IPS-18c (cell line): ENCODE results near the gene RNF4.
A peak's percentile ranks its signal among the peaks of the same experiment; 100 is the strongest.

Experiments
- H3K4me3 ChIP-seq: 2 replicates; pipeline ENCODE4 v1.7.0; 2013; ENCODE audit warnings: low read depth, mild to moderate bottlenecking, low read length, moderate library complexity; ENCODE audit not compliant: insufficient read depth
- H3K9me3 ChIP-seq: one replicate; pipeline ENCODE4 v1.6.1; 2013; ENCODE audit warnings: mild to moderate bottlenecking, low read length, moderate library complexity; ENCODE audit not compliant: control insufficient read depth, insufficient read depth

Gene RNF4

DNA sequence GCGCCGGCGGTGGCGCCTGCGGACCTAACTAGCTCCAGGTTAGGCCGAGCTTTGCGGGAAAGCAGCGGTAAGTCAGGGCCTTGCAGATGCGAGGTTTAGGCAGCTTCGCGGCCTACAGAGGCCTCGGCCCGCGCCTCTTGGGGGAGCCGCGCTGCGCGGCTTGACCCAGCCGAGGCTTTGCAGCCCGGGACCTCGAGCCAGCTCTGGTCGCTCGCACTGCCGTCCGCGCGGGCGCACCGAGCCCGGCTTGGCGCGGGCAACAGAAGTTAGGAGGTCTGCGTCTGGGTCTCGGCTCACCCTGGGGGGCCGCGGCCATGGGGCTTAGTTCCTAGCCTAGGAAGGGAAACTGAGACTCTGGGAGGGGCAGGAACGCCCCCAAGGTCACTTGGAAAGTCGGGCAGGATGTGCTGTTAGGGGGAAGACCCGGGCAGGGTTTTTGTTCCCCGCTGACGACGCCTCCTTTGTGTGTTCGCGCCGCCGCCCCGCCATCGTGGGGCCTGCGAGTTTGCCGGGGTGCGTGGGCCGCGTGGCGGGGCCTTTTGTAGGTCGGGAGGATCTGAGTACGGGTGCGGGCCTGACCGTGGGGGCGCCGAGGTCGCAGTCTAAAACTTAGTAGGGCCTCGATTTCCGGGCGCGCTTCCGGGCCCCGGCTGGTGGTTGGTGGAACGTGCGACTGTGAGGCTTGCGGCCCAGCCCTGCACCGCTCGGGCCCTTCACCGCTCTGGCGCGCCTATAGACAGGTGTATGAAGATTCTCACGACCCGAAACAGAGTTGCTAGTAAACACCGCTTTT is 482 bp downstream of the RNF4 start:
- peaks cover 2% of the 10 kb centered on the region for H3K9me3 ChIP-seq
- peak overlapping the region; percentile 98 for H3K4me3 ChIP-seq

GRCh38 chr4:2470791-2471190 is 1.9 kb downstream of the RNF4 start:
- H3K9me3 ChIP-seq: no peaks in the 10 kb centered on the region
- H3K4me3 ChIP-seq: peak overlapping the region; percentile 98

DNA sequence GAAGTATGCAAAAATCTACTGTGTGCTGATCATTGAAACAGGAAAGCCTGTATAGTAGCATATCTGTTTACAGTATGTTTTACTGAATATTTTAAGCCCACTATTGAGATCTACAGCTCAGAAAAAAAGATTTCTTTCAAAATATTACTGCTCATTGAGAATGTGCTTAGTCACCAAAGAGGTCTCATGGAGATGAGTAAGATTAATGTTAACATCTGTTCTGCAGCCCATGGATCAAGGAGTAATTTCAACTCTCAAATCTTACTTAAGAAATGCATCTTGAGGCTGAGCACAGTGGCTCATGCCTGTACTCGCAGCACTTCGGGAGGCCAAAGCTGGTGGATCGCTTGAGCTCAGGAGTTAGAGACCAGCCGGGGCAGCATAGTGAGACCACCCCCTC is 3.3 kb downstream of the RNF4 start:
- no peak overlapping the region for H3K4me3 ChIP-seq
- no peaks in the 10 kb centered on the region for H3K9me3 ChIP-seq

DNA sequence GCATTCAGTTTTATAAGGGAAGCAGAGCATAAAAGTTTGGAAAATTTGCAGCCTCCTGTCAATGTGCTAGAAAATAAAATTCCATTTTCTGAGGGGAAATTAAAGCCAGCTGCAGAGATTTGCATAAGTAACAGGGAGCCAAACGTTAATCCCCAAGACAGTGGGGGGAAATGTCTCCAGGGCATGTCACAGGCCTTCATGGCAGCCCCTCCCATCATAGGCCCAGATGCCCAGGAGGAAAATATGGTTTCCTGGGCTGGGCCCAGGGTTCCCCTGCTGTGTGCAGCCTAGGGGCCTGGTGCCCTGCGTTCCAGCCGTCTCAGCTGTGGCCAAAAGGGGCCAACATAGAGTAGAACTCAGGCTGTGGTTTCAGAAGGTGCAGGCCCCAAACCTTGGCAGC is 9.3 kb downstream of the RNF4 start:
- Histone ChIP-seq H3K4me3 (no peak overlapping the region), H3K9me3 (no peaks in the 10 kb centered on the region)

DNA sequence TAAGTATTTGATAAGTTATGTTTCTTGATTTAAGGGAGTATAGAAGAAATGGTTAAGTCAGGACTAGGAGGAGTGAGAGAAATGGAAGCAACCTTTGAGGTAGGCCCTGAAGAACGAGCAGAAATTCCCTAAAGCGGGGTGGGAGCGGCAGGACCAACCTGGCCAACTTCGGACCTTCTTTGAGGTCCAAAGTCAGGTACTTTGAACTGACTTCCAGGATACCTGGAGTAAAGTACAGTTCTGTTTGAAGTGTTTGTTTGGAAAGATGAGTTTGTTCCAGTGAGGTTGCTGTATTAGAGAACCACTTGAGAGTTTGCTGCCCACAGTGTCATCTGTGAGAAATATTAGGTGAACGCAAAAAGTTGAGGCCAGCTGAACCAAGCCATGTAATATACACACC is 11.7 kb downstream of the RNF4 start:
- no peaks in the 10 kb centered on the region for H3K9me3 ChIP-seq
- no peak overlapping the region; the same call in 1 of the 2 replicates for H3K4me3 ChIP-seq

- H3K4me3 ChIP-seq: no peak overlapping the region
- H3K9me3 ChIP-seq: no peaks in the 10 kb centered on the region
These were observed 13.3 kb downstream of the RNF4 start for GRCh38 chr4:2482192-2482591.

DNA sequence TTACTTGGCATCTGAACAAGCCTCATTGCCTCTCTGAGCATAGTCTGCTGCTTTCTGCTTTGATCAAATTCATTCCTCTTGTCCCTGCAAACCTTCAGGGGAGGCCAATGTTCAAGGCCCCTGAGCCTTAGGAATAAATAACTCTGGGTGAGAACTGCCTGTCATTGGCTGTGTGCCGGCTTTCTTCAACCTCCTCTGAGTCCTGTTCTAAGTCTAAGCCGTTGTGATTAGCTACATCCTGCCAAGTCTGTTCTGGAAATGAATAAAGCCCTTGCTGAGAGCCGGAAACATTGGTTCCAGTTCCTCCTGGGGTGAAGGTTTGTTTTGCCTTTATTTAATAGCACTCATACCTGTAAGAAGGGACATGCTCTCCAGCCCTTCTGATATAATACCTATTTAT is 13.8 kb downstream of the RNF4 start:
- H3K4me3 ChIP-seq: no peak overlapping the region
- no peaks in the 10 kb centered on the region for H3K9me3 ChIP-seq

GRCh38 chr4:2483237-2483636 is 14.3 kb downstream of the RNF4 start:
- no peaks in the 10 kb centered on the region for H3K9me3 ChIP-seq
- no peak overlapping the region for H3K4me3 ChIP-seq

DNA sequence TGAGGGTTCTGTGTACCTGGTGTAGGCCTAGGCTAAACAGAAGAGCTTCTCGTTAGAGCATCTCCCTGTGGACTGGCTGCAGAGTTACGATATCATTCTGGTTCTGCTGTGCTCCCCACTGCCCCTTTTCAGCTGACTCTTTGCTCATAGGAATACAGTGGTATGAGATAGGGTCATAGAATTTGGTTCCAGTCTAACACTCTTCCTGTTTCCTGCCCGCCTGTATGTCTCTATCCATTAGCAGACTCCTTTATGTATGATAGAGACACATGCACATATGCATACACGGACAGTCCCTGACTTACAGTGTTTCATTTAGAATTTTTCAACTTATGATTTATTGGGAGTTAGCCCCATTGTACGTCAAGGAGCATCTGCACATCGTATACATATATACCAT is 15.3 kb downstream of the RNF4 start:
- no peaks in the 10 kb centered on the region for H3K9me3 ChIP-seq
- H3K4me3 ChIP-seq: no peak overlapping the region

DNA sequence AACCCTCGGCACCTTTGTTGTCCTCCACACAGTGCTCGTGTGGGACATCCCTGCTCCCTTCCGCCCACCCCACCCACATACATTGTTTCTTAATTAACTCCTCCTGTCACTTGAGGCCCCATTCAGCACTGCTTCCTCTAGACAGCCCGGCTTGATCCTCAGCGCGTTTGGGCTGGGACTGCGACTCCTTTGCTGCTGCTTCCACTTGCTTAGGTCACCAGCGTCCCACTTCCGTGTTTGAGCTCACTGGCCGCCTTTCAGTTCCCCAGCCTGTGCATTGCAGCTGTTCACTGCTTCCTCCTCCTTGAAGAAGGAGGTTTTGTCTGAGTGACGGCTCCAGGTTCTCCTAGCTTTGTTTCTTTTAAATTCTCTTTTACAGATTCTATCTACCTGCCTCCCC is 16.1 kb downstream of the RNF4 start:
- no peaks in the 10 kb centered on the region for H3K9me3 ChIP-seq
- no peak overlapping the region for H3K4me3 ChIP-seq

DNA sequence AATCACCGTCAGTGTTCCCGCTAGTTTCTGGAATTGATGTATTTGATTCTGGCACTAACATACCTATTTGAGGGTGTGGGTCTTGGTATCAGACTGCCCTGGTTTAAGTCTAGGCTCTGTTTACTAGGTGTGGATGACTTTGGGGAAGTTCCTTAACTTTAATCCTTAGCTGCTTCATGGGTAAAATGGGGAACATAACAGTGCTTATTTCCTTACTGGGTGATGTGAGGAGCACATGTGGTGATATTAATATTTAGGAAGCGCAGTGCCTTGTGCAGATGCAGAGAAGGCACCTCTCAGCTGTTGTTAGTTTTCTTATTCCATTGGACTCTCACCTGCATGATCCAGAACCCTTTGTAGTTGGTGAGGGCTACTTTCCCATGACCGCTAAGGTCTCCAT is 17.1 kb downstream of the RNF4 start:
- no peak overlapping the region for H3K4me3 ChIP-seq
- H3K9me3 ChIP-seq: no peaks in the 10 kb centered on the region

GRCh38 chr4:2486981-2487380 is 18.1 kb downstream of the RNF4 start:
- H3K4me3 ChIP-seq: no peak overlapping the region
- no peaks in the 10 kb centered on the region for H3K9me3 ChIP-seq

GRCh38 chr4:2487632-2488031 is 18.7 kb downstream of the RNF4 start:
- Histone ChIP-seq H3K9me3 (no peaks in the 10 kb centered on the region), H3K4me3 (no peak overlapping the region)

DNA sequence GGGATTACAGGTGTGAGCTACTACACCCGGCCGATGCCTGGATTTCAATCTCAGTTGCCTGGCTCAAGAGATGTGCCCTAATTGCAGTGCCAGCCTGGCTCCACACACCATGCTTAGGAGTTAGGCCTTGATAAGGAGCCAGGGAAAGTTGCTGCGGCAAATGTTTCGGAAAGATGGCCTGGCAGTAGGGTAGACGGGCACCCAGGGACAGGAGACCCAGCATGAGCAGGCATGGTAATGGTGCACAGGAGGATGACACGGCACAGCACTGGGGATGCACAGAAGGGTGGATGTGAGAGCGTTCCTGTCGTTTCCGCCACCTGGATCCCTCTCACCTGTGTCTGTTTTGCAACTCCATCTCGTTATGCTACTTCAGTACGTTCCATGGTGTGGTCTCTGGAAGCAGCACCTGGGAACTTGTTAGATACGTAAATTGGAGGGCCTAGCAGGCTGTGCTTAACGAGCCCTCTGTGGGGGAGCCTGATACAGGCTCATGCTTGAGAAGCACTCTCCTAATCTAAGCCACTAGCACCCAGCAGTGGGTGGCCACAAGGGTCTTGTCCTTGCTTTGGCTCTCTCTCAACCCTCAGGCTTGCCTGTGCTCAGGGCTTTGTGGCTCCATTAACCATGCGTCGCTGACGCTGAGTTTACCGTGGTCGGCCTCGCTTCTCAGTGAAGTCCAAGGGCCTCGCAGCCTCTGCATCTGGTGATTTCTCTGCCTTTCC is 20.3 kb downstream of the RNF4 start:
- no peak overlapping the region for H3K4me3 ChIP-seq
- no peaks in the 10 kb centered on the region for H3K9me3 ChIP-seq

GRCh38 chr4:2489841-2490552 is 21.1 kb downstream of the RNF4 start:
- H3K4me3 ChIP-seq: no peak overlapping the region

DNA sequence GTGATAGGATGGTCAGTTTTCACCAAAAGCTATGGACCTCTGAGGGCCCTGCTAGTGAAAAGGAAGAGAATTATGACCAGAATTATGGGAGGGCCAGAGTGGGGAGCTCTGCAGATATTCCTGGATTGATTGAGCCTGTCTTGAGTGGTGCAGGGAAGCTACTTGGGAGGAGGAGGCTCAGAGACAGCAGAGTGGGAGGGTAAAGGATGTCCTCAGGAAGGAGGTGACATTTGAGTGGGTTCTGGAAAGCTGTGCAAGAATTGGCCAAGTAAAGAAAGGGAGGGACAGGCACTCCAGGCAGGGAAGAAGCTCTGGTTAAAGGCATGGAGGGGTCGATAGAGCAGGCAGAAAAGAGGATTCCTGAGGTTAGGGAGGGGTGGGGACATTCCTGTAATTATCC is 24.1 kb downstream of the RNF4 start:
- H3K9me3 ChIP-seq: no peaks in the 10 kb centered on the region
- no peak overlapping the region for H3K4me3 ChIP-seq

More at GRCh38 chr4:2489841-2490552, 21.1 kb downstream of the RNF4 start:
- no peaks in the 10 kb centered on the region for H3K9me3 ChIP-seq

DNA sequence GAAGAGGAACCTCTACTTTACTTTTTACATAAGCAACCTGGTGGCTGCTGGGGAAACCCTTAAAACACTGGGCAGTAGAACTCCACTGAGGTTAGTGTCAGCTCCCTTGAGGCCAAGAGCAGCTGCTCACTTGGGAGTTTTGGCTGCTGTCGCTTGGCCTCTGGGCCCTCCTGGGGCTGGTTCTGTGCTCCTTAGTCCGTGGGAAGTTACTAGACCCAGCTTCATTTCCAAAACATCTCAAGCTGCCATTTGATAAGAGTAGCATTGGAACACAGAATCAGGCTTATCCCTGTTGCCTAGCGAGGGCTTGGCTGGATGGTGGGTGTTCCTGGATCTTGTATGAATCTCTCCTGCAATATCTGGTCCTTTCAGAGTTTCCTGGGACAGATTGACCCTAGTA is 26.1 kb downstream of the RNF4 start:
- Histone ChIP-seq H3K9me3 (no peaks in the 10 kb centered on the region), H3K4me3 (no peak overlapping the region)

GRCh38 chr4:2497324-2497723 is 28.4 kb downstream of the RNF4 start:
- H3K9me3 ChIP-seq: no peaks in the 10 kb centered on the region
- H3K4me3 ChIP-seq: no peak overlapping the region
